GM12878 (cell line): ENCODE data around the gene DCLRE1B. TPM values are rescaled to one million over a fixed set of nuclear protein-coding genes. Genes with fewer than 3 reads are reported as not detected.

Experiments
- BHLHE40 ChIP-seq, 2 experiments: fragments of 450-650 bp in 1 of 2; IDR thresholded peaks; 2 replicates each; pipeline ENCODE4 v1.6.1; 2011 to 2017; ENCODE audit warnings: low read depth in 2 of 2, borderline replicate concordance in 1 of 2, improper control_type of control experiment in 1 of 2, low read length in 1 of 2, mild to moderate bottlenecking in 1 of 2
- CEBPB ChIP-seq, 2 experiments: fragments of 150-350 bp in 1 of 2; IDR thresholded peaks; 2 replicates each; pipeline ENCODE4 v1.6.1; 2012 to 2014; ENCODE audit warnings: low read depth in 2 of 2, low read length in 2 of 2, borderline replicate concordance in 1 of 2, inconsistent platforms in 1 of 2
- CREM ChIP-seq: IDR thresholded peaks from 2 replicates; pipeline ENCODE4 v1.6.1; 2014; ENCODE audit warnings: antibody characterized with exemption, low read depth
- EGR1 ChIP-seq, 2 experiments: IDR thresholded peaks; 1 replicate in 1 of 2; 2 replicates in 1 of 2; pipeline ENCODE4 v1.6.1; 2011 to 2012; ENCODE audit warnings: low read depth in 2 of 2, low read length in 2 of 2, borderline replicate concordance in 1 of 2, mild to moderate bottlenecking in 1 of 2, moderate library complexity in 1 of 2
- FOS ChIP-seq: IDR thresholded peaks from 3 replicates; pipeline ENCODE4 v1.6.1; 2011; ENCODE audit warnings: borderline replicate concordance; ENCODE audit not compliant: insufficient read length; ENCODE audit errors: extremely low read depth
- GABPA ChIP-seq: IDR thresholded peaks from 2 replicates; pipeline ENCODE4 v1.6.1; 2014; ENCODE audit warnings: antibody characterized with exemption, low read depth, mild to moderate bottlenecking, inconsistent platforms
- HCFC1 ChIP-seq: fragments of 150-350 bp; IDR thresholded peaks from 2 replicates; pipeline ENCODE4 v1.6.1; 2014; ENCODE audit warnings: low read length
- JUNB ChIP-seq: IDR thresholded peaks from 2 replicates; pipeline ENCODE4 v1.6.1; 2016; ENCODE audit warnings: antibody characterized with exemption, mild to moderate bottlenecking
- NFYB ChIP-seq: IDR thresholded peaks from 2 replicates; pipeline ENCODE4 v1.6.1; 2011; ENCODE audit warnings: low read depth, mild to moderate bottlenecking, low read length, improper control_type of control experiment, moderate library complexity; ENCODE audit not compliant: insufficient read depth
- SIN3A ChIP-seq: IDR thresholded peaks from 2 replicates; pipeline ENCODE4 v1.6.1; 2012; ENCODE audit warnings: low read depth, low read length, improper control_type of control experiment
- SPI1 ChIP-seq: IDR thresholded peaks from 2 replicates; pipeline ENCODE4 v1.6.1; 2011; ENCODE audit warnings: low read depth, mild to moderate bottlenecking, low read length, moderate library complexity, borderline replicate concordance; ENCODE audit not compliant: insufficient read depth
- SRF ChIP-seq, 2 experiments: IDR thresholded peaks; 2 replicates each; pipeline ENCODE4 v1.6.1; 2011; ENCODE audit warnings: low read depth in 2 of 2, low read length in 2 of 2, mild to moderate bottlenecking in 1 of 2, moderate library complexity in 1 of 2
- ZNF384 ChIP-seq: IDR thresholded peaks from 2 replicates; pipeline ENCODE4 v1.6.1; 2012; ENCODE audit warnings: low read depth, mild to moderate bottlenecking, low read length, improper control_type of control experiment, borderline replicate concordance
- polyA plus RNA-seq, 11 experiments: library from polyadenylated mRNA; depleted of rRNA in 4 of 11; unstranded in 6 of 11; stranded (reverse) in 5 of 11; fragments of >200 nt; fragmentation: Nextera tagmentation in 4 of 11; fragmentation: Illumina TruSeq in 1 of 11; extraction: Ambion mirVana in 4 of 11; extraction: Trizol in 1 of 11; gene quantifications; 1 replicate in 1 of 11; 2 replicates in 10 of 11; pipeline versions ENCODE4 v1.2.1 to v1.2.3, GENCODE V29; 2011 to 2016; ENCODE audit warnings: inconsistent platforms in 2 of 11, missing spikeins in 2 of 11, low read depth in 1 of 11
- total RNA-seq, 4 experiments: library from RNA; depleted of rRNA in 3 of 4; stranded (reverse); fragments of >200 nt in 3 of 4; fragmentation: Illumina TruSeq in 1 of 4; extraction: Trizol in 1 of 4; gene quantifications; 2 replicates each; pipeline versions ENCODE4 v1.2.1 to v1.2.3, GENCODE V29; 2013 to 2021
- TF ChIP-seq, protein P1 (sequence below): fragments of 450-650 bp; IDR thresholded peaks from 2 replicates; pipeline ENCODE4 v1.6.1; 2016; ENCODE audit warnings: mild to moderate bottlenecking, moderate library complexity, borderline replicate concordance
- TF ChIP-seq, protein P2 (sequence below): IDR thresholded peaks from 2 replicates; pipeline ENCODE4 v1.6.1; 2012; ENCODE audit warnings: mild to moderate bottlenecking, low read depth, low read length
- TF ChIP-seq, protein P3 (sequence below): fragments of 450-650 bp; IDR thresholded peaks from 2 replicates; pipeline ENCODE4 v1.6.1; 2018; ENCODE audit warnings: borderline replicate concordance, mild to moderate bottlenecking; ENCODE audit not compliant: partially characterized antibody
- TF ChIP-seq, protein P4 (sequence below): fragments of 150-350 bp; IDR thresholded peaks from 2 replicates; pipeline ENCODE4 v1.6.1; 2014; ENCODE audit warnings: mild to moderate bottlenecking, low read depth, low read length

The DCLRE1B gene
- total and polyA plus RNA-seq, 10 of the 15 experiments (the other 5 are each of a cell fraction or from before 2014, with no cell fraction given) = 5.4 to 18.3 (median 13.4) TPM

DNA sequence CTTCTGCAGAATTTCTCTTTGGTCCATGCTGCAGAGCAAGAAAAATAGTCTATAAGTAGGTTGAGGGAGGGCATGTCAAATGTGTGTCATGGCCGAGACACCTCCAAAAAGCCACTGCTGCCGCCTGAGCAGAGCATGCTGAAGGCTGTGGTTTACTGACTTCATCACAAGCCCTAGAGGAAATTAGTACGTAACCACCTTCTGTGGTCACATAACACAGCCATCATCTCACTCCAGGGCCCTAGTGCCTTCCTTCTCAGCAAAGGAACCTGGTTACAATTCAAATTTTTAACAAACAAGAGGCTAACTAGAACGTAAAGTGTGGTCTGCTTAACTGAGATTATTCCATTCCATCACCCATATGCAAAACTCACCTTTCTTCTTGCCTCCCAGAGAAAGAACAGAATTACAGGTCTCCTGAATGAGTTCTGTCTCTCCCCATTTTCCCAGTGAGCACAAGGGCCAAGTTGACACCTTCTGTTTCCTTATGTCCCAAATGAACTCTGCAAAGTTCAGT lies 33.5 kb upstream of the DCLRE1B start, which contains the start of gene PTPN22 (continued):
- TF ChIP-seq, protein P1, sequence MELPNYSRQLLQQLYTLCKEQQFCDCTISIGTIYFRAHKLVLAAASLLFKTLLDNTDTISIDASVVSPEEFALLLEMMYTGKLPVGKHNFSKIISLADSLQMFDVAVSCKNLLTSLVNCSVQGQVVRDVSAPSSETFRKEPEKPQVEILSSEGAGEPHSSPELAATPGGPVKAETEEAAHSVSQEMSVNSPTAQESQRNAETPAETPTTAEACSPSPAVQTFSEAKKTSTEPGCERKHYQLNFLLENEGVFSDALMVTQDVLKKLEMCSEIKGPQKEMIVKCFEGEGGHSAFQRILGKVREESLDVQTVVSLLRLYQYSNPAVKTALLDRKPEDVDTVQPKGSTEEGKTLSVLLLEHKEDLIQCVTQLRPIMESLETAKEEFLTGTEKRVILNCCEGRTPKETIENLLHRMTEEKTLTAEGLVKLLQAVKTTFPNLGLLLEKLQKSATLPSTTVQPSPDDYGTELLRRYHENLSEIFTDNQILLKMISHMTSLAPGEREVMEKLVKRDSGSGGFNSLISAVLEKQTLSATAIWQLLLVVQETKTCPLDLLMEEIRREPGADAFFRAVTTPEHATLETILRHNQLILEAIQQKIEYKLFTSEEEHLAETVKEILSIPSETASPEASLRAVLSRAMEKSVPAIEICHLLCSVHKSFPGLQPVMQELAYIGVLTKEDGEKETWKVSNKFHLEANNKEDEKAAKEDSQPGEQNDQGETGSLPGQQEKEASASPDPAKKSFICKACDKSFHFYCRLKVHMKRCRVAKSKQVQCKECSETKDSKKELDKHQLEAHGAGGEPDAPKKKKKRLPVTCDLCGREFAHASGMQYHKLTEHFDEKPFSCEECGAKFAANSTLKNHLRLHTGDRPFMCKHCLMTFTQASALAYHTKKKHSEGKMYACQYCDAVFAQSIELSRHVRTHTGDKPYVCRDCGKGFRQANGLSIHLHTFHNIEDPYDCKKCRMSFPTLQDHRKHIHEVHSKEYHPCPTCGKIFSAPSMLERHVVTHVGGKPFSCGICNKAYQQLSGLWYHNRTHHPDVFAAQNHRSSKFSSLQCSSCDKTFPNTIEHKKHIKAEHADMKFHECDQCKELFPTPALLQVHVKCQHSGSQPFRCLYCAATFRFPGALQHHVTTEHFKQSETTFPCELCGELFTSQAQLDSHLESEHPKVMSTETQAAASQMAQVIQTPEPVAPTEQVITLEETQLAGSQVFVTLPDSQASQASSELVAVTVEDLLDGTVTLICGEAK = peak; percentile 23; the same call in 1 of the 2 replicates
- peak; percentile 14; the same call in 1 of the 2 replicates for TF ChIP-seq HCFC1
- TF ChIP-seq SRF (IDR thresholded peaks at IDR 0.05; ENCODE audit: low read depth in 2 of 2, low read length in 2 of 2) = no peak
- TF ChIP-seq SIN3A = no peak
- TF ChIP-seq ZNF384 = no peak
- TF ChIP-seq BHLHE40 (IDR thresholded peaks at IDR 0.05; ENCODE audit: borderline replicate concordance in 1 of 2, low read depth in 2 of 2, low read length in 1 of 2) = peak; percentile 82 to 86; a peak in 3 of 4 replicates
- TF ChIP-seq GABPA = no peak
- TF ChIP-seq CEBPB (IDR thresholded peaks at IDR 0.05; ENCODE audit: borderline replicate concordance in 1 of 2, low read depth in 2 of 2, low read length in 2 of 2) = no peak; a peak in 1 of 4 replicates
- TF ChIP-seq JUNB = peak; percentile 73
- TF ChIP-seq, protein P2, sequence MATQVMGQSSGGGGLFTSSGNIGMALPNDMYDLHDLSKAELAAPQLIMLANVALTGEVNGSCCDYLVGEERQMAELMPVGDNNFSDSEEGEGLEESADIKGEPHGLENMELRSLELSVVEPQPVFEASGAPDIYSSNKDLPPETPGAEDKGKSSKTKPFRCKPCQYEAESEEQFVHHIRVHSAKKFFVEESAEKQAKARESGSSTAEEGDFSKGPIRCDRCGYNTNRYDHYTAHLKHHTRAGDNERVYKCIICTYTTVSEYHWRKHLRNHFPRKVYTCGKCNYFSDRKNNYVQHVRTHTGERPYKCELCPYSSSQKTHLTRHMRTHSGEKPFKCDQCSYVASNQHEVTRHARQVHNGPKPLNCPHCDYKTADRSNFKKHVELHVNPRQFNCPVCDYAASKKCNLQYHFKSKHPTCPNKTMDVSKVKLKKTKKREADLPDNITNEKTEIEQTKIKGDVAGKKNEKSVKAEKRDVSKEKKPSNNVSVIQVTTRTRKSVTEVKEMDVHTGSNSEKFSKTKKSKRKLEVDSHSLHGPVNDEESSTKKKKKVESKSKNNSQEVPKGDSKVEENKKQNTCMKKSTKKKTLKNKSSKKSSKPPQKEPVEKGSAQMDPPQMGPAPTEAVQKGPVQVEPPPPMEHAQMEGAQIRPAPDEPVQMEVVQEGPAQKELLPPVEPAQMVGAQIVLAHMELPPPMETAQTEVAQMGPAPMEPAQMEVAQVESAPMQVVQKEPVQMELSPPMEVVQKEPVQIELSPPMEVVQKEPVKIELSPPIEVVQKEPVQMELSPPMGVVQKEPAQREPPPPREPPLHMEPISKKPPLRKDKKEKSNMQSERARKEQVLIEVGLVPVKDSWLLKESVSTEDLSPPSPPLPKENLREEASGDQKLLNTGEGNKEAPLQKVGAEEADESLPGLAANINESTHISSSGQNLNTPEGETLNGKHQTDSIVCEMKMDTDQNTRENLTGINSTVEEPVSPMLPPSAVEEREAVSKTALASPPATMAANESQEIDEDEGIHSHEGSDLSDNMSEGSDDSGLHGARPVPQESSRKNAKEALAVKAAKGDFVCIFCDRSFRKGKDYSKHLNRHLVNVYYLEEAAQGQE = no peak
- TF ChIP-seq NFYB = no peak
- TF ChIP-seq, protein P3, sequence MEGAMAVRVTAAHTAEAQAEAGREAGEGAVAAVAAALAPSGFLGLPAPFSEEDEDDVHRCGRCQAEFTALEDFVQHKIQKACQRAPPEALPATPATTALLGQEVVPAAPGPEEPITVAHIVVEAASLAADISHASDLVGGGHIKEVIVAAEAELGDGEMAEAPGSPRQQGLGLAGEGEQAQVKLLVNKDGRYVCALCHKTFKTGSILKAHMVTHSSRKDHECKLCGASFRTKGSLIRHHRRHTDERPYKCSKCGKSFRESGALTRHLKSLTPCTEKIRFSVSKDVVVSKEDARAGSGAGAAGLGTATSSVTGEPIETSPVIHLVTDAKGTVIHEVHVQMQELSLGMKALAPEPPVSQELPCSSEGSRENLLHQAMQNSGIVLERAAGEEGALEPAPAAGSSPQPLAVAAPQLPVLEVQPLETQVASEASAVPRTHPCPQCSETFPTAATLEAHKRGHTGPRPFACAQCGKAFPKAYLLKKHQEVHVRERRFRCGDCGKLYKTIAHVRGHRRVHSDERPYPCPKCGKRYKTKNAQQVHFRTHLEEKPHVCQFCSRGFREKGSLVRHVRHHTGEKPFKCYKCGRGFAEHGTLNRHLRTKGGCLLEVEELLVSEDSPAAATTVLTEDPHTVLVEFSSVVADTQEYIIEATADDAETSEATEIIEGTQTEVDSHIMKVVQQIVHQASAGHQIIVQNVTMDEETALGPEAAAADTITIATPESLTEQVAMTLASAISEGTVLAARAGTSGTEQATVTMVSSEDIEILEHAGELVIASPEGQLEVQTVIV = no peak
- TF ChIP-seq, protein P4, sequence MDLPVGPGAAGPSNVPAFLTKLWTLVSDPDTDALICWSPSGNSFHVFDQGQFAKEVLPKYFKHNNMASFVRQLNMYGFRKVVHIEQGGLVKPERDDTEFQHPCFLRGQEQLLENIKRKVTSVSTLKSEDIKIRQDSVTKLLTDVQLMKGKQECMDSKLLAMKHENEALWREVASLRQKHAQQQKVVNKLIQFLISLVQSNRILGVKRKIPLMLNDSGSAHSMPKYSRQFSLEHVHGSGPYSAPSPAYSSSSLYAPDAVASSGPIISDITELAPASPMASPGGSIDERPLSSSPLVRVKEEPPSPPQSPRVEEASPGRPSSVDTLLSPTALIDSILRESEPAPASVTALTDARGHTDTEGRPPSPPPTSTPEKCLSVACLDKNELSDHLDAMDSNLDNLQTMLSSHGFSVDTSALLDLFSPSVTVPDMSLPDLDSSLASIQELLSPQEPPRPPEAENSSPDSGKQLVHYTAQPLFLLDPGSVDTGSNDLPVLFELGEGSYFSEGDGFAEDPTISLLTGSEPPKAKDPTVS = no peak
- TF ChIP-seq FOS = no peak
- TF ChIP-seq EGR1 (IDR thresholded peaks at IDR 0.05; ENCODE audit: borderline replicate concordance in 1 of 2, low read depth in 2 of 2, low read length in 2 of 2) = 0 out of 3 replicates have a peak, but pooled peaks of 1 of the 2 experiments have one; percentile 20
- no peak for TF ChIP-seq SPI1
- TF ChIP-seq CREM = peak; percentile 97
